GM19043 (cell line): ENCODE measurements around the gene PRKCE.

Experiments
- ATAC-seq: cut with Tn5 transposase; IDR thresholded peaks from one replicate; pipeline ENCODE4 v1.9.1; 2021; ENCODE audit warnings: low read depth; ENCODE audit not compliant: unreplicated experiment

PRKCE gene

GRCh38 chr2:46079985-46080560 is 428.6 kb downstream of the PRKCE start:
- ATAC-seq: no peak

DNA sequence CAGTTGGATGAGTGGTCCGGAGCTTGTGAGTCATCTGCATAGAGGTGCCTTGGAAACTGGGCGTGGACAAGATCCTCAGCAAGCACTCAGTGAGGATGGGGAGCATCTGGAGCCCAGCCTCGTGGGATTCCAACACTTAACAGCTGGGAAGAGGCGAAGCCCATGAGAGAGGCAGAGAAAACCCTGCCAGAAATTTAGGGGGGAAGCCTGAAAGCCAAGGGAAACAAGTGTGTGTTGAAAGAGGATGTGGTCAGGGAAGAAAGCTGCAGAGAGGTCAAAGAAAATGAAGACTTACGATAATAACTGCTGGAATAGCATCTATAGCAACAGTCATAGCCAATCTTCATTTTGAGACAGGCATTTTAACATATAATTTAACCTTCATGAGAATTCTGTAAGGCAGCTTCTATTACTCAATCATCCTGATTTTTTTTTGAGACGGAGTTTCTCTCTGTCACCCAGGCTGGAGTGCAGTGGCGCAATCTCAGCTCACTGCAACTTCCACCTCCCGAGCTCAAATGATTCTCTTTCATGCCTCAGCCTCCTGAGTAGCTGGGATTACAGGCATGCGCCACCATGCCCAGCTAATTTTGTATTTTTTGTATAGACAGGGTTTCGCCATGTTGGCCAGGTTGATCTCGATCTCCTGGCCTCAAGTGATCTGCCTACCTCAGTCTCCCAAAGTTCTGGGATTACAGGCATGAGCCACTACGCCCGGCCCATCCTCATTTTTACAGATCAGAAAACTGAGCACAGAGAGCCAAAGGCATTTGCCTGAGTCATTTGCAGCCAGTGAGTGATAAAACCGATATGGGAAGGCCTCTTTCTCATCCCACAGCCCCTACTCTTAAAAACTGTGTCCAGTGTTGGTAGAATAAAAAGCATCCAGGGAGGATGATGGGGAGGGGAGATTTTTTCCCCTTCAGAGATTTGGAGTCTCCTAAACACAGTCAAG is 431.3 kb downstream of the PRKCE start:
- ATAC-seq: no peak

- no peak for ATAC-seq
These were observed 435.1 kb downstream of the PRKCE start for GRCh38 chr2:46086578-46087070.

- ATAC-seq: no peak
These were observed 436.0 kb downstream of the PRKCE start for GRCh38 chr2:46087492-46087891.

GRCh38 chr2:46091004-46091403 is 439.5 kb downstream of the PRKCE start:
- no peak for ATAC-seq

DNA sequence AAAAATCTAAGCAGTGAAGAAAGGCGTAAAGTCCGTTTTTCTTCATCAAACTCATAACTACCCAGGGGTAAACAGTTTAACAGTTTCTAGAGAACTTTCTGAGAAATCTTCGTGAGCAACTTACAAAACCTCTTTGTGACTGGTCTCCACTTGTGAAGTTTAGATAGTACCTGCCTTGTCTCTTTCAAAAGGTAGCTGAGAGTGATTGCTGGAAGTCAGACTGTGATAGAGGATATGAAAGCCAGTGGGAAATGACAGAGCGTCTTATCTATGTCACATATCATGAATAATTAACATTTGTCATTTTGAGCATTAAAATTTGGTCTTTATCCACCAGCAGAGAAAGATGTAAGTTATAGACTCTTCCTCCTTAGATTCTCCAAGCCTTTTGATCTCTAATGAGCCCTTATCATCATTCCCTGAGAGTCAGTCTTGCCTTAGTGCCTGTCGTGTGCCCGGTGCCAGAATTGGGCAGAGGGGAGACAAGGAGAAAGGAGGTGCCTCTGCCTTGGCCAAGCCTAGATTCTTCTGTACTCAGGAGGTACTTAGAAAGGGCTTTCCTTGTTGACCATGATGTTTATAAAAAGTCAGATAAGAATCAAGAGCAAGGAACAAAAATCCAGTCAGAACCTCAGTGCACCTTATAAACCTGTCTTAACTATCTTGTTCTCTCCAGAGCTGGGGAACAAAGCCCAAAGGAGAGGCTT is 440.6 kb downstream of the PRKCE start:
- ATAC-seq: no peak

GRCh38 chr2:46094689-46095088 is 443.2 kb downstream of the PRKCE start:
- ATAC-seq: no peak

GRCh38 chr2:46095830-46096229 is 444.4 kb downstream of the PRKCE start:
- no peak for ATAC-seq

- no peak for ATAC-seq
These were observed 444.8 kb downstream of the PRKCE start for GRCh38 chr2:46096260-46096659.

GRCh38 chr2:46097714-46098480 is 446.4 kb downstream of the PRKCE start:
- no peak for ATAC-seq

DNA sequence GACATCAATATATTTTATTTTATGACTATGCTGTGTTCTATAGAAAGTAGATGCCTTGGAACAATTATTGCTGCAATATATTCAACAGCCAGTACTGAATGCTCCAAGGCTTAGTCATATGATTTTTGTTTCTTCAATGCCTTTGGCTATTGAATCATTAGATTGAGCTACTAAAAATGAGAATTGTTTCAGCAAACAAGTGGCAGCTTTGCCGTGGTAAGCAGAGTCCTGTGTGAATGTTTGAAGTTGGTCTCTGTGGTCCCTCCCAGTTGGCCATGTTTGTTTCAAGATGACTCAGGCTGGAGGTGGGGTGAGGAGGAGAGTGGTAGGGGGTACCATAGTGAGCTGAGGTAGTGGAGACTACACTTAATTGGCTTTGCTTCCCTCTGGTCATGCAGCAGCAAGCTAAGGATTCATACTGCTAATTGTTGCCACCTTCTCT is 447.2 kb downstream of the PRKCE start:
- ATAC-seq: no peak

GRCh38 chr2:46101557-46102220 is 450.2 kb downstream of the PRKCE start:
- ATAC-seq: no peak

- ATAC-seq: no peak
These were observed 455.2 kb downstream of the PRKCE start for GRCh38 chr2:46106690-46107089.

DNA sequence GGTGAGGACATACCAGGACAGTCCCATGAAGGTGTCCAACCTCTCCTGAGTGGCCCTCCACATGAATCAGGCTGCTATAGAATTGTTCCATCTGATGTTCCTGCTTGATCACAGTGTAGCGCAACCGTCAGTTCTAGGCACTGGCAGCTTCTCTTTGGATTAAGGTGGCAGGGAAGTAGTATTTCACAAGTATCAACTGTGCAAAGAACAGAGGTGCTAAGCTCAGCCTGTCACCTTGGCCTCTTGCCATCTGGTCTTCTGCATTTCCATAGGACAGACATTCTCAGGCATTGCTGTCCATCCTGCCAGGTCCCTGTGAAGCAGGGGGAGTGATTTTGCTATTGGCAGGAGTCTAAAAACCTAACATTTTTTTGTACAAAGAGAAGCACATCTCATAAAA is 463.5 kb downstream of the PRKCE start:
- no peak for ATAC-seq

- no peak for ATAC-seq
These were observed 464.7 kb downstream of the PRKCE start for GRCh38 chr2:46116150-46116549.

GRCh38 chr2:46116553-46116991 is 465.1 kb downstream of the PRKCE start:
- ATAC-seq: no peak

GRCh38 chr2:46117379-46117778 is 465.9 kb downstream of the PRKCE start:
- no peak for ATAC-seq

- no peak for ATAC-seq
These were observed 466.5 kb downstream of the PRKCE start for GRCh38 chr2:46117994-46118393.

GRCh38 chr2:46118656-46119371 is 467.3 kb downstream of the PRKCE start:
- no peak for ATAC-seq
